Peyer's patch (tissue), 4 donors: Measurements from ENCODE around the gene SIL1. TPM values are rescaled to one million over a fixed set of nuclear protein-coding genes. Genes with fewer than 3 reads are reported as not detected.
"Not testable (repeated sequence)": the region's sequence is repeated elsewhere in the genome, so short reads cannot be mapped to it uniquely, and the experiment has no call there.

Experiments
- DNase-seq, 3 donors: peaks; one replicate each; pipeline ENCODE4 v3.0.0-alpha.2; 2017 to 2019
- H3K27ac ChIP-seq, 4 donors: fragments of 200-600 bp; sonication (generic); one replicate each; pipeline ENCODE4 v1.5.1; 2016 to 2019
- H3K27me3 ChIP-seq, 2 donors: fragments of 200-600 bp; sonication (generic); one replicate each; pipeline ENCODE4 v1.5.1; 2019
- H3K36me3 ChIP-seq, 3 donors: fragments of 200-600 bp; sonication (generic); one replicate each; pipeline ENCODE4 v1.5.1; 2016 to 2019
- H3K4me1 ChIP-seq, 4 donors: fragments of 200-600 bp; sonication (generic); one replicate each; pipeline ENCODE4 v1.5.1; 2016 to 2019
- H3K4me3 ChIP-seq, 4 donors: fragments of 200-600 bp; sonication (generic); 1 replicate in 3 of 4; 2 replicates in 1 of 4; pipeline ENCODE4 v1.5.1; 2016 to 2019; ENCODE audit warnings: mild to moderate bottlenecking in 1 of 4
- H3K9me3 ChIP-seq, 4 donors: fragments of 200-600 bp; sonication (generic); one replicate each; pipeline ENCODE4 v1.5.1; 2016 to 2019; ENCODE audit warnings: mild to moderate bottlenecking in 1 of 4
- CTCF ChIP-seq, 6 experiments: fragments of 450-650 bp in 4 of 6; fragments of 200-600 bp in 2 of 6; sonication (generic) in 1 of 6; IDR thresholded peaks; one replicate each; pipeline ENCODE4 v1.5.1; 2017 to 2019; ENCODE audit warnings: antibody characterized with exemption in 6 of 6, mild to moderate bottlenecking in 3 of 6, moderate library complexity in 1 of 6
- POLR2A ChIP-seq, 2 donors: fragments of 450-650 bp; IDR thresholded peaks; one replicate each; pipeline ENCODE4 v1.5.1; 2017; ENCODE audit warnings: antibody characterized with exemption in 2 of 2, mild to moderate bottlenecking in 2 of 2, moderate library complexity in 2 of 2
- total RNA-seq, 4 donors: library from RNA; depleted of rRNA; stranded (reverse); fragments of >200 nt; gene quantifications; one replicate each; pipeline ENCODE4 v1.1.0, GENCODE V29; 2016

Gene SIL1
- total RNA-seq, 4 donors from 2014 or later = 23.6 to 84.2 (median 39.2) TPM

GRCh38 chr5:138922494-138922893 lies 275.7 kb downstream of the SIL1 start:
- peaks cover 0 to 47% (median 0%) of the 10 kb centered on the region in 3 donors for H3K36me3 ChIP-seq
- H3K27ac ChIP-seq = no peak overlapping the region
- TF ChIP-seq CTCF (IDR thresholded peaks at IDR 0.05) (no peak), POLR2A (IDR thresholded peaks at IDR 0.05) (no peak)
- H3K27me3 ChIP-seq = no peaks in the 10 kb centered on the region
- H3K9me3 ChIP-seq = no peaks in the 10 kb centered on the region
- no peak overlapping the region for H3K4me3 ChIP-seq
- H3K4me1 ChIP-seq = peaks cover 0 to 12% (median 0%) of the 10 kb centered on the region in 4 donors
- no peak for DNase-seq

- not testable (repeated sequence) for H3K4me1 ChIP-seq, H3K4me3 ChIP-seq, H3K9me3 ChIP-seq, H3K27ac ChIP-seq, H3K27me3 ChIP-seq, DNase-seq
- H3K36me3 ChIP-seq = peaks cover 0 to 37% (median 0%) of the 10 kb centered on the region in 3 donors
Observed at GRCh38 chr5:138921362-138921761, 276.8 kb downstream of the SIL1 start.

GRCh38 chr5:138920181-138920580 lies 278.0 kb downstream of the SIL1 start:
- Histone ChIP-seq H3K4me3 (no peak overlapping the region), H3K27me3 (no peaks in the 10 kb centered on the region), H3K36me3 (peaks cover 0 to 30% (median 0%) of the 10 kb centered on the region in 3 donors), H3K27ac (no peak overlapping the region), H3K4me1 (no peaks in the 10 kb centered on the region), H3K9me3 (no peaks in the 10 kb centered on the region)
- no peak for TF ChIP-seq POLR2A (IDR thresholded peaks at IDR 0.05)
- no peak for TF ChIP-seq CTCF (IDR thresholded peaks at IDR 0.05)
- no peak for DNase-seq

GRCh38 chr5:138918686-138919085 lies 279.5 kb downstream of the SIL1 start:
- Histone ChIP-seq H3K27me3 (no peaks in the 10 kb centered on the region), H3K4me1 (no peaks in the 10 kb centered on the region), H3K27ac (no peak overlapping the region), H3K9me3 (no peaks in the 10 kb centered on the region), H3K36me3 (peaks cover 0 to 30% (median 0%) of the 10 kb centered on the region in 3 donors), H3K4me3 (no peak overlapping the region)
- no peak for DNase-seq
- TF ChIP-seq CTCF (IDR thresholded peaks at IDR 0.05) = no peak
- TF ChIP-seq POLR2A (IDR thresholded peaks at IDR 0.05) = no peak

GRCh38 chr5:138914338-138914737 lies 283.8 kb downstream of the SIL1 start:
- Histone ChIP-seq H3K27ac (no peak overlapping the region), H3K27me3 (no peaks in the 10 kb centered on the region), H3K9me3 (no peaks in the 10 kb centered on the region), H3K4me3 (no peak overlapping the region), H3K4me1 (no peaks in the 10 kb centered on the region), H3K36me3 (peaks cover 0 to 27% (median 0%) of the 10 kb centered on the region in 3 donors)
- no peak for DNase-seq
- no peak for TF ChIP-seq CTCF (IDR thresholded peaks at IDR 0.05)
- no peak for TF ChIP-seq POLR2A (IDR thresholded peaks at IDR 0.05)

- TF ChIP-seq POLR2A (IDR thresholded peaks at IDR 0.05) (no peak), CTCF (IDR thresholded peaks at IDR 0.05) (no peak)
- Histone ChIP-seq H3K27ac (no peak overlapping the region), H3K4me3 (no peak overlapping the region), H3K27me3 (no peaks in the 10 kb centered on the region), H3K4me1 (no peaks in the 10 kb centered on the region), H3K9me3 (no peaks in the 10 kb centered on the region), H3K36me3 (peaks cover 0 to 29% (median 0%) of the 10 kb centered on the region in 3 donors)
- DNase-seq = no peak
Observed at GRCh38 chr5:138913773-138914172, 284.4 kb downstream of the SIL1 start.
